DOHH2 (cell line): ENCODE results near the gene SAMD4A.

Source experiments
- CTCF ChIP-seq: fragments of 200-600 bp; sonication (generic); IDR thresholded peaks from one replicate; pipeline ENCODE4 v1.5.1; 2014; ENCODE audit warnings: antibody characterized with exemption, mild to moderate bottlenecking, low read depth, low read length; ENCODE audit not compliant: poor library complexity, severe bottlenecking
- EZH2phosphoT487 ChIP-seq: fragments of 200-600 bp; sonication (generic); IDR thresholded peaks from 2 replicates; pipeline ENCODE4 v1.6.1; 2017; ENCODE audit warnings: borderline replicate concordance, mild to moderate bottlenecking, antibody characterized with exemption, low read length, moderate library complexity, mixed read lengths

- no peak for TF ChIP-seq CTCF
- TF ChIP-seq EZH2phosphoT487, result no peak
These were observed 194.9 kb downstream of the SAMD4A start for GRCh38 chr14:54761835-54762234.
